Activated B cell treated with CpG ODN at 0.5 μM for 24 hours (primary cell): ENCODE measurements around the gene PARP14. TPM values are rescaled to one million over a fixed set of nuclear protein-coding genes. Genes with fewer than 3 reads are reported as not detected.
A peak's percentile ranks its signal among the peaks of the same experiment; 100 is the strongest.

Source experiments
- ATAC-seq: fragments of 200-7000 bp; cut with Tn5 transposase; one replicate; pipeline ENCODE4 v1.10.0; 2021; ENCODE audit warnings: low read depth, mild to moderate bottlenecking, moderate library complexity
- CTCF ChIA-PET: fragments of 350-600 bp; sonication (Branson Sonifier 250); formaldehyde crosslinking; loops from one replicate; lab custom pipeline; 2021; ENCODE audit warnings: antibody characterized with exemption; lab: Charles Lee
- POLR2A ChIA-PET: fragments of 350-600 bp; sonication (Branson Sonifier 250); formaldehyde crosslinking; loops from one replicate; lab custom pipeline; 2021; ENCODE audit warnings: antibody characterized with exemption; lab: Charles Lee
- DNase-seq: peaks from one replicate; pipeline ENCODE4 v3.0.0; 2022
- H3K27ac Mint-ChIP-seq: one replicate; pipeline ENCODE4 v1.8.0; 2020; ENCODE audit warnings: mixed read lengths
- H3K27me3 Mint-ChIP-seq: one replicate; pipeline ENCODE4 v1.8.0; 2021; ENCODE audit warnings: mixed read lengths
- H3K36me3 Mint-ChIP-seq: one replicate; pipeline ENCODE4 v1.8.0; 2021; ENCODE audit warnings: low read depth, mixed read lengths
- H3K4me1 Mint-ChIP-seq: one replicate; pipeline ENCODE4 v1.8.0; 2021; ENCODE audit warnings: mixed read lengths
- H3K4me3 Mint-ChIP-seq: one replicate; pipeline ENCODE4 v1.8.0; 2020; ENCODE audit warnings: mild to moderate bottlenecking, mixed read lengths
- H3K9me3 Mint-ChIP-seq: one replicate; pipeline ENCODE4 v1.8.0; 2020; ENCODE audit warnings: mixed read lengths
- intact Hi-C: fragments of 100-400 bp; cut with micrococcal nuclease; formaldehyde crosslinking; loops from one replicate; pipeline ENCODE4 v1.15.1; 2024
- total RNA-seq: library from RNA; stranded (reverse); gene quantifications from 2 replicates; pipeline ENCODE4 v1.2.3, GENCODE V29; 2022
- TF ChIP-seq, protein P1 (sequence below): fragments of 200-600 bp; IDR thresholded peaks from one replicate; pipeline ENCODE4 v1.8.0; 2022; ENCODE audit warnings: antibody characterized with exemption, mild to moderate bottlenecking

PARP14 gene
- total RNA-seq, 1 donor from 2014 or later = 221 TPM

DNA sequence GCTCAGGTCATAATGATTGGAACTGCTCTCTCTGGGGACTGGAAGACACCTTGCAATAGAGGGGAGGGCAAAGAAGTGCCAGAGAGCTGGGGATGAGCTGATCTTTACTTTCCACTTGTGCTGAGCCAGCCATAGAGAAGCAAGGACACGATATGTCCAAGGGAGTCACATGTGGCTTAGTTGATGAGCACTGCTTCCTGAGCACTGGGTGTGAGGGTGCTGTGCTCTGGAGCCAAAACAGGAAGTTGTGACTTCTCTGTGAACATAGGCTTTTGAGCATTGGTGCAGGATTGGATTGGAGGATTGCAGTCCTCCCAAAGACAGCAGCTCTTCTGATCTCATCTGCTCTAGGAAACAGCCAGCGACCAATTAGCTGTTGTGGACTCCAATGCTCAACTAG is 6.7 kb downstream of the PARP14 start:
- ChIA-PET CTCF (interaction anchor here (1.1 to 1.6 kb wide), 3 partner anchors 8 to 303 kb away, joined by 3 to 6 read pairs (median 3); partner anchors contain the start of gene FAM162A), POLR2A (interaction anchor here (1.1 to 3.3 kb wide), 5 partner anchors 11 to 123 kb away, joined by 3 to 23 read pairs (median 4); partner anchors contain the start of genes DTX3L, HSPBAP1 and PARP9)
- ATAC-seq = no peak
- DNase-seq = no peak
- H3K9me3 Mint-ChIP-seq = no peaks in the 10 kb centered on the region
- H3K4me3 Mint-ChIP-seq = peak overlapping the region; percentile 41
- H3K36me3 Mint-ChIP-seq = peaks cover 39% of the 10 kb centered on the region
- no peak overlapping the region for H3K27ac Mint-ChIP-seq
- TF ChIP-seq, protein P1, sequence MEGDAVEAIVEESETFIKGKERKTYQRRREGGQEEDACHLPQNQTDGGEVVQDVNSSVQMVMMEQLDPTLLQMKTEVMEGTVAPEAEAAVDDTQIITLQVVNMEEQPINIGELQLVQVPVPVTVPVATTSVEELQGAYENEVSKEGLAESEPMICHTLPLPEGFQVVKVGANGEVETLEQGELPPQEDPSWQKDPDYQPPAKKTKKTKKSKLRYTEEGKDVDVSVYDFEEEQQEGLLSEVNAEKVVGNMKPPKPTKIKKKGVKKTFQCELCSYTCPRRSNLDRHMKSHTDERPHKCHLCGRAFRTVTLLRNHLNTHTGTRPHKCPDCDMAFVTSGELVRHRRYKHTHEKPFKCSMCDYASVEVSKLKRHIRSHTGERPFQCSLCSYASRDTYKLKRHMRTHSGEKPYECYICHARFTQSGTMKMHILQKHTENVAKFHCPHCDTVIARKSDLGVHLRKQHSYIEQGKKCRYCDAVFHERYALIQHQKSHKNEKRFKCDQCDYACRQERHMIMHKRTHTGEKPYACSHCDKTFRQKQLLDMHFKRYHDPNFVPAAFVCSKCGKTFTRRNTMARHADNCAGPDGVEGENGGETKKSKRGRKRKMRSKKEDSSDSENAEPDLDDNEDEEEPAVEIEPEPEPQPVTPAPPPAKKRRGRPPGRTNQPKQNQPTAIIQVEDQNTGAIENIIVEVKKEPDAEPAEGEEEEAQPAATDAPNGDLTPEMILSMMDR = no peak
- peaks cover 45% of the 10 kb centered on the region for H3K4me1 Mint-ChIP-seq
- intact Hi-C loops = no loop called here
- no peaks in the 10 kb centered on the region for H3K27me3 Mint-ChIP-seq

DNA sequence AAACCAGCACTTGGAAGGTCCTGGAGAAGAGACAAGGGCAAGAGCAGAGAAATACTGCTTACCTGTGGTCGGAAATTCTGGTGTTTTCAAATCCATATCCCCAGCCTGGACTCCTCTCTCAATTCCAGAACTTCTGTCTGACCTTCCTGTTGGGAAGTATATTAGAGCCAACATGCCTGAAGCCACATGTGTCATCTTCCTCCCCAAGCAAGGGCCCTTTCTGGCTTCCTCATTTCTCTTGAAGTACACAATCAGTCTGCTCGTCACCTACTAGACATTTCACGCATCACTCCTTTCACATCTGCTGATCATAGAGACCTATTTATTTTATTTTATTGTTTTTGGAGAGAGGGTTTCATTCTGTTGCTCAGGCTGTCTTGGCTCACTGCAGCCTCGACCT is 8.4 kb downstream of the PARP14 start:
- ChIA-PET CTCF (interaction anchor here (1.7 kb wide), 1 partner anchor 11 kb away, joined by 4 read pairs; no protein-coding TSS in a partner anchor), POLR2A (interaction anchor here (2.1 to 3.3 kb wide), 3 partner anchors 9 to 105 kb away, joined by 7 to 23 read pairs (median 10); partner anchors contain the start of gene HSPBAP1)
- ATAC-seq (peak; percentile 80), DNase-seq (no peak)
- TF ChIP-seq, protein P1 = no peak
- Mint-ChIP-seq H3K4me1 (peaks cover 44% of the 10 kb centered on the region), H3K27ac (no peak overlapping the region), H3K27me3 (no peaks in the 10 kb centered on the region), H3K9me3 (no peaks in the 10 kb centered on the region), H3K36me3 (peaks cover 45% of the 10 kb centered on the region), H3K4me3 (peak overlapping the region; percentile 5)
- intact Hi-C loops = loop anchor here (1.0 kb wide), 2 partner anchors 8 to 9 kb away; no protein-coding TSS in a partner anchor

- TF ChIP-seq, protein P1 = no peak
- Mint-ChIP-seq H3K4me1 (peaks cover 44% of the 10 kb centered on the region), H3K4me3 (peak overlapping the region; percentile 5), H3K27me3 (no peaks in the 10 kb centered on the region), H3K27ac (no peak overlapping the region), H3K36me3 (peaks cover 44% of the 10 kb centered on the region), H3K9me3 (no peaks in the 10 kb centered on the region)
- ATAC-seq (no peak), DNase-seq (no peak)
- ChIA-PET POLR2A (interaction anchor here (2.1 to 3.3 kb wide), 3 partner anchors 8 to 104 kb away, joined by 7 to 23 read pairs (median 10); partner anchors contain the start of gene HSPBAP1), CTCF (interaction anchor here (1.7 kb wide), 1 partner anchor 12 kb away, joined by 4 read pairs; no protein-coding TSS in a partner anchor)
- intact Hi-C loops = loop anchor here (1.0 kb wide), 2 partner anchors 8 to 9 kb away; no protein-coding TSS in a partner anchor
These were observed 8.9 kb downstream of the PARP14 start for GRCh38 chr3:122689587-122689986.

- ChIA-PET POLR2A (interaction anchor here (2.1 to 3.3 kb wide), 2 partner anchors 8 to 11 kb away, joined by 10 to 23 read pairs; no protein-coding TSS in a partner anchor), CTCF (interaction anchor here (1.7 kb wide), 1 partner anchor 12 kb away, joined by 4 read pairs; no protein-coding TSS in a partner anchor)
- Mint-ChIP-seq H3K36me3 (peaks cover 44% of the 10 kb centered on the region), H3K4me1 (peaks cover 44% of the 10 kb centered on the region), H3K9me3 (no peaks in the 10 kb centered on the region), H3K27ac (no peak overlapping the region), H3K27me3 (no peaks in the 10 kb centered on the region), H3K4me3 (no peak overlapping the region)
- no peak for ATAC-seq
- TF ChIP-seq, protein P1 = no peak
- intact Hi-C loops = no loop called here
- DNase-seq = no peak
These were observed 9.5 kb downstream of the PARP14 start for GRCh38 chr3:122690096-122690495.

GRCh38 chr3:122691195-122691594 is 10.6 kb downstream of the PARP14 start:
- no peak overlapping the region for H3K27ac Mint-ChIP-seq
- H3K4me1 Mint-ChIP-seq = peaks cover 52% of the 10 kb centered on the region
- peak; percentile 39 for ATAC-seq
- no peak for DNase-seq
- H3K9me3 Mint-ChIP-seq = no peaks in the 10 kb centered on the region
- CTCF ChIA-PET = no interaction called here
- H3K27me3 Mint-ChIP-seq = no peaks in the 10 kb centered on the region
- peaks cover 48% of the 10 kb centered on the region for H3K36me3 Mint-ChIP-seq
- intact Hi-C loops = no loop called here
- TF ChIP-seq, protein P1 = no peak
- peak overlapping the region; percentile 13 for H3K4me3 Mint-ChIP-seq
- POLR2A ChIA-PET = interaction anchor here (0.7 kb wide), 1 partner anchor 74 kb away, joined by 3 read pairs; no protein-coding TSS in a partner anchor
